KOPT-K1 (cell line): ENCODE data around the gene TRAM2.

Source experiments
- H3K27ac ChIP-seq: fragments of 200-600 bp; sonication (generic); 2 replicates; pipeline ENCODE4 v1.5.1; 2016; ENCODE audit warnings: antibody characterized with exemption, mild to moderate bottlenecking, low read depth, low read length; ENCODE audit not compliant: poor library complexity, severe bottlenecking
- H3K36me3 ChIP-seq: fragments of 200-600 bp; sonication (generic); 2 replicates; pipeline ENCODE4 v1.5.1; 2017; ENCODE audit warnings: antibody characterized with exemption, mild to moderate bottlenecking, low read length, moderate library complexity; ENCODE audit not compliant: insufficient read depth
- H3K9me3 ChIP-seq: fragments of 200-600 bp; sonication (generic); 2 replicates; pipeline ENCODE4 v1.5.1; 2017; ENCODE audit warnings: antibody characterized with exemption, low read length, mild to moderate bottlenecking; ENCODE audit not compliant: insufficient read depth, poor library complexity, severe bottlenecking

The TRAM2 gene

GRCh38 chr6:52454556-52454955 is 122.3 kb downstream of the TRAM2 start:
- Histone ChIP-seq H3K9me3 (peaks cover 16% of the 10 kb centered on the region), H3K27ac (no peak overlapping the region), H3K36me3 (no peaks in the 10 kb centered on the region)
